NB4 (cell line): ENCODE results near the gene CABLES2.

Experiments
- MAX ChIP-seq: IDR thresholded peaks from 2 replicates; pipeline ENCODE4 v1.6.1; 2011; ENCODE audit warnings: low read depth, low read length
- POLR2A ChIP-seq: IDR thresholded peaks from 2 replicates; pipeline ENCODE4 v1.6.1; 2011; ENCODE audit warnings: mild to moderate bottlenecking; ENCODE audit not compliant: insufficient read length; ENCODE audit errors: extremely low read depth

GRCh38 chr20:62408055-62408454 lies 970 bp upstream of the CABLES2 start:
- TF ChIP-seq MAX = no peak
- TF ChIP-seq POLR2A = no peak
